Fibroblast of skin of back (primary cell): Measurements from ENCODE around the gene CAPN8. TPM values are rescaled to one million over a fixed set of nuclear protein-coding genes. Genes with fewer than 3 reads are reported as not detected.

Experiments used
- DNase-seq: peaks from one replicate; pipeline ENCODE4 v3.0.0-alpha.2; 2013
- polyA plus RNA-seq, 2 experiments: library from polyadenylated mRNA; unstranded; fragments of 120-200 nt; gene quantifications; one replicate each; pipeline ENCODE4 v1.2.1, GENCODE V29; 2013; ENCODE audit not compliant: insufficient read length in 2 of 2

CAPN8 gene
- polyA plus RNA-seq (2013, experiment 1 of 2; ENCODE audit: insufficient read length) = not detected
- polyA plus RNA-seq (2013, experiment 2 of 2; ENCODE audit: insufficient read length) = not detected

DNA sequence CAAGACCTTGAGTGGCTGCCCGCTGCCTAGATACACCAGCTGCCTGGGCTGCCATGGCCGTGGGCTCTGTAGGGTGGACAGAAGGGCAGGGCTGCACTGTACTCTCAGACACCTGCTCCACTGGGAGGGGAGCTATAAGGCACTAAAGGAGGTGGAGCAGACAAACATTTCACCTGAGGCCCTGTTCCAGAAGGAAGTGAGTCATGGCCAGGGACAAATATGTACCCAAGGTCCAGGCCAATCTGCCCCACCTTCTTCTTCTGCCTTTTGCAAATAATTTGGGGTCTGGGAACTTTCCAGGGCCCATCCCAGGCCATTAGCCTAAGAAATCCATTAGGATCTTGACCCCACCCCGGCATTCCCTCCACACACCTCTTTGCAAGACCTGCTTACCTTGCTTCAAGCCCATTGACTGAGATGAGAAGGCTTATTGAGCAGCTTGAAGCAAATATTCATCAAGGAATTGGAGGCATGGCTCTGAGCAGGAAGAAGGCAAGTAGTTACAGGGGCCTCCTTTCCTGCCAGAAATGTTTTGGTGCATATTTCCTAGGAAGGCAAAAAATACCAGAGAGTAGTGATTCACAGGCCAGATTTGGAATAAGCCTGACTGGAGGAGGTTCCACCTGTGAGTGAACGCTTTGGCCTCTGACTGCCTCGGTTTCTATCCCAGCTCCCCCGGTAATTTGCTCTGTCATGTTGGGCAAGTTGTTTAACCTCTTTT, at the start of gene CAPN8:
CAPN8 (minus strand) TSS at position 110 of the 721 bp plus-strand sequence; CDS start at position 55, 55 bp downstream.
- DNase-seq = no peak

DNA sequence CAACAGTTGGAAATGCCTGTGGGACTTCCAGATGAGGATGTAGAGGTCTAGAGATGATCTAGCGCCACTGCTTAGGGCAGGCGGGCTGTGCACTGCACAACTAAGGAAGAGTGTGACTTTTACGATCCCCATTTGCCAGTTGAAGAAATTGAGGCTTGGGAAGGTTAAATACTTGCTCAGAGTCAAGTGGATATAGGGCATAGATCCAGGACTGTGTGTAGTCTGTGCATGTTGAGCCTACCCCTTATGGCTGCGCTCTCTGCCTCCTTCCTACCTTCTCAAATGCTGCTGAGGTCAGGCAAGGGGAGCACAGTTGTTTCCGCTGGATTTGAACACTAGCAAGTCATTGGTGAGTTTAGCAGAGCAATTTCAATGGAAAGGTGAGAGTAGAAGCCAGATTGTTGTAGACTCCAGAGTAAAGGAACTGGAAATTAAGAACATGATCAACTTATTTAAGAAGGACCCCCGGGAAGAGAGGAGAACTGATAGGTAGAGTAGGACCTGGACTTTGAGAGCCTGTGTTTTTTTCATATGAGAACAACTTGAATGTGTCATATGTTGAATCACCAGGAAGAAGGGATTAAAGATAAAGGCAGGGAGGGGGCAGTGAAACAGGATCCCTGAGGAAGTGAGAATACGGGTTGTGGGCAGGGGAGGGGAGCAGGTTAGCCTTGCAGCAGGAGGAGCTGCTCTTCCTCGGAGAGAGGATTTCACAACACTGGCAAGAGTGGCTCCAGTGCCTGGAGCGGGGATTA, 49.5 kb upstream of the CAPN8 start:
- DNase-seq = peak; percentile 90

DNA sequence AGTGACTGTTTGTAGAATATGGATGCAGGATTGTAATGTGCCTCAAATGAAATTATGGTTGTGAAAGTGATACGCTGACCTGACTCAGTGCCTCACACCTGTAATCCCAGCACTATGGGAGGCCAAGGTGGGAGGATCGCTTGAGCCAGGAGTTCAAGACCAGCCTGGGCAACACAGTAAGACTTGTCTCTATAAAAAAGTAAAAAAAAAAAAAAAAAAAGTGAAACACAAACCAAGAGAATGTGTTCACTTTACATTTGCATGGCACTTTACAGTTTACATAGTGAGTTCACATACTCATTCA, 48.9 kb upstream of the CAPN8 start:
- DNase-seq = no peak

DNA sequence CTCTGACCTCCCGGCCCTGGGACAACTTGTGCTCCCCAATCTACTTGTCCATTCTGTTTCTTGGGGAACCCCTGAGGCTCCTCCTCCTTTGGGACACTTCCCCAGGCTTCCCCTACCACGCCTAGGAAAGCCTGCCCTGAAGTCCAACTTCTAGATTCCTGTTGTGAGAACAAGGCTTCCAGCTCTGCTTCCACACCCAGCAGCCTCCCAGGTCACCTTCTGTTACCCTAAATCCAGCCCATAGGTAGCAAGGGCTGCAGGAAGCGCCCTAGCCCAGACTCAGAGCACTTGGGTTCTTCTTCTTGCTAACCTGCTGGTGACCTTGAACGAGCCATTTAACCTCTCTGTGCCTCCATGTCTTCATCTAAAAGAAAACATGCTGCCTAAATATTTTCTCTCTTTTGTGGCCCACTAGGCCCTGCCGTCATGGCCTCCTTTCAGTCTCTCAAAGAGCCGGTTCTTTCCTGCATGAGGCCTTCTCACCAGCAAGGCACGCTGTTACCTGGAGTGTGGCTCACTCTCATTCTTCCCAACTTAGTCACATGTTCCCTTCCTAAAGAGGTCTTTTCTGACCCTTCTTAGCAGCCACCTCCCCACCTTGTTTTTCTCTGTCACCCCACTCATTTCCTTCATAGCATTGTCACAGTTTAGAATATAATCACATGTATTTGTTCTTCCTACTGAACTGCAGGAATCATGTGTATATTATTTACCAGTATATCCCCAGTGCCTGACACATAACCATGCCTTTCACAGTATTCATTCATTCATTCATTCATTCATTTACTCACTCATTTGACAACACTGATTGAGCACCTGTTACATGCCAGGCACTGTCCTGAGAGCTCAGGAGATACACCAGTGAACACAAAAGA, 48.3 kb upstream of the CAPN8 start:
- no peak for DNase-seq

DNA sequence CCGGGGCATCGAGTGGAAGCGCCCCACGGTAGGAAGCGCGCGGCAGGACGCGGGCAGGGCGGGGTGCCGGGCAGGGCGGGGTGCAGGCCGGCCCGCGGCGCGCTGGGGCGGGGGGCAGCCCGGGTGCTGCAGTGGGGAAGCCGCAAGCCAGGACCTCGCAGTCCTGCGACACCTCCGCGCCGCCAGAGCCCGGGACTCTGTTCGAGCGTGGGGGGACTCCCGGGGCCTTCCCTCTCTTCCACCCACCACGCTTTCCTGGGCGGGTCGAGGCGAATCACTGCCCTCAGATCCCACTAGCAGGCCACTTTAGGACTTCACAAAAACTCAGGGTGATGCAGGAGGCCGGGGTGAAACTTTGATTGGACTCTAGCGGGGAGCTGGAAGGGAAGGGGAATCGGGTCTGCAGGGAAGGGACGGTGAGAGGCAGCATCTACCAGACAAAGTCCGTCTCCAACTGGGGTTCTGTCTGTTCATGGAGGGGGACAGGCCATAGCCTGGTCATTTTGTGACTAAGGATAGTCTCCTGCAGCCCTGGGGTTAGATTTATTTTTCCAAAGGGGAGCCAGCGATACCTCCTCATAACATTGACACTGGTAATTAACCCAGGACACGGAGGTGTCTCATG, 47.5 kb upstream of the CAPN8 start:
- DNase-seq = no peak

DNA sequence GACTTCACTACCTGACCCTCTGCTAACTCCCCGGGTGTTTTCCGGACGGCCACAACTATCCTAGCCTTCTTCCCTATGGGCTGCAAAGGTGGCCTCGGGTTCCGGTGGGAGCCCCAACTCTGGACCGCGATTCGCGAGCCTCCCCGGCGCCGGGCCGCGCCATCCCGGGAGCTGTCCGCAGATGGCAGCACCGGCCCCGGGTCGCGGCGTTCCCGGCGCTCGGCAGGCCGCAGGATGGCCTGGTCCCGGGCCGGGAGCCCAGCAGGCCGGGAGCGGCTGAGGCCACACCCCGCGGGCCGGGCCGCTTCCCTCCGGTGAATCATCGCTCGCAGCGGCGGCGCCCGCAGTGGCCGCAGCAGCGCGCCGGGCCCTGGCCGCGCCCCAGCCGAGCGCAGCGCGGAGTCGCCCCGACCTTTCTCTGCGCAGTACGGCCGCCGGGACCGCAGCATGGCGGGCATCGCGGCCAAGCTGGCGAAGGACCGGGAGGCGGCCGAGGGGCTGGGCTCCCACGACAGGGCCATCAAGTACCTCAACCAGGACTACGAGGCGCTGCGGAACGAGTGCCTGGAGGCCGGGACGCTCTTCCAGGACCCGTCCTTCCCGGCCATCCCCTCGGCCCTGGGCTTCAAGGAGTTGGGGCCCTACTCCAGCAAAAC, 46.8 kb upstream of the CAPN8 start, which contains the start of gene CAPN2:
CAPN2 (plus strand) TSS at position 346 of the 656 bp plus-strand sequence; CDS start at position 448, 102 bp downstream.
- peak; percentile 89 for DNase-seq

DNA sequence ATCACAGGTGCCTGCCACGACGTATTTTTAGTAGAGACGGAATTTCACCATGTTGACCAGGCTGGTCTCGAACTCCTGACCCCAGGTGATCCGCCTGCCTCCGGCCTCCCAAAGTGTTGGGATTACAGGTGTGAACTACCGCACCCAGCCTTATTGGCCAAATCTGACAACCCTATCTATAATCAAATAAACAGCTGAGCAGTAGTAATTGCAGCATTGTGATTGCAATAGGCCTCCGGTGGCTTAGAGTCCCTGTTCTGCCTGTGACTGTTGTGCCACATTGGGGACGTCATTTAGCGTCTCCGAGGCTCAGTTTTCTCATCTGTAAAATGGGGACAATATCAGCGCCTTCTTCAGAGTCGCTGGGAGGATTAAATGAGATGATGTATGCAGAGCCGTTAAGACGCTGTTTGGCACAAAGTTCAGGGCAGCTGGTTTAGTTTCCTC, 46.3 kb upstream of the CAPN8 start:
- no peak for DNase-seq

DNA sequence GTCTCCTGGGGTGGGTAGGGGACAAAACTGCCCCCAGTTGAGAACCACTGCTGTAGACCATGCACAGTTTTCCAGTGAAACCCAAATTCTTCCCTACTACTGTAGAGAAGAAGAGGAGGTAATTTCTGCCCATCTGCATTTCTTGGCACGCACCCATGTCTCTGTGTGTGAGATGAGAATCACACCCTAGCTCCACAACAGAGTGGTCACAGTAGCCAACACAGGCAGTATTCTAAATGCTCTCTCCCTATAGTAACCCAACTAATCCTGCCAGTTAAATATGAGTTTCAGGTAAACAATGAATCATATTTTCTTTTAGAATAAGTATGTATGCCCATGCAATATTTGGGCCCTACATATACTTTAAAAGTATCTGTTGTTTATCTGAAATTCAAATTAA, 45.7 kb upstream of the CAPN8 start:
- DNase-seq = peak; percentile 65

DNA sequence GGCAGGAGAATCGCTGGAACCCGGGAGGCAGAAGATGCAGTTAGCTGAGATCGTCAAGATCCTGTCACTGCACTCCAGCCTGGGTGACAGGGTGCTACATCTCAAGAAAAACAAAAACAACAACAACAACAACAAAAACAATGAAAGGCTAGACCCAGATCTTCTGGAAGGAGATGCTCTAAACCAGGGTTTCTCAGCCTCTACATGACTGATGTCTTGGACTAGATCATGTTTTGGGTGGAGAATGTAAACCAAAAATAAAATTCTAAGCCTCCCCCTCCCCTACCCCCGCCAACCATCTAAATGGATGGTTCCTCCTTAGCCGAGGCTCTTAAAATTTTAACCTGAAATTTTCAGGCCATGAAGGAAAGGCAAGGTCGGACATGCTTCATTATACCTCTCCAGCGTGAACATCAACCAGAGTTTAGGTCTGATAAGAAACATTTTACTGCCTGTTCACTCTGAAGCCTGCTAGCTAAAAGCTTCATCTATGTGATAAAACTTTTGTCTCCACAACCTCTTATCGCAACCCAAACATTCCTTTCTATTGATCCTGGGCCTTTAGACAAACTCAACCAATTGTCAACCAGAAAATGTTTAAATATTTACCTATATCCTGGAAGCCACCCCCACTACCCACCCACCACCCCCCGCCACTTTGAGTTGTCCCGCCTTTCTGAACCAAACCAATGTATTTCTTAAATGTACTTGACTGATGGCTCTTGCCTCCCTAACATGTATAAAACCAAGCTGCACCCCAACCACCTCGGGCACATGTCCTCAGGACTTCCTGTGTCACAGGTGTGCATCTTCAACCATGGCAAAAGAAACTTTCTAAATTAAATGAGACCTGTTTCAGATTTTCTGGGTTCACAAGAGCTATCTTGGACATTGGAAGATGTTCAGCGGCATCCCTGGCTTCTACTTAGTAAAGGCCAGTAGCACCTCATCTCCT, 45.0 kb upstream of the CAPN8 start:
- no peak for DNase-seq

DNA sequence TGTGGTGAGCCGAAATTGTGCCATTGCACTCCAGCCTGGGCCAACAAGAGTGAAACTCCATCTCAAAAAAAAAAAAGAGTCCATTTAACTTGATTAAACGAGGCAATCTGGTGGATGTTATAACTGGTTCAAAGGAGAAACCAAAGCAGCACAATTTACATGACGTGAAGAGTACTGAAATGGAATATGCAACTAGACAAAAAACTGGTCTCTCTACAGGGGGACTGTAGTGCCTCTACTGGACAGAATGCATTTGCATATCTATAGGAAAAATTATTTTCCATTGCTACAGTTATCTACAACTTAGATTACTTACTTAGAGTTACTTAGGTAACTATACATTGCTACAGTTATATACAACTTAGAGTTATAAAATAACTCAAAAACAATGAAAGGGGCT, 44.1 kb upstream of the CAPN8 start:
- DNase-seq = no peak

DNA sequence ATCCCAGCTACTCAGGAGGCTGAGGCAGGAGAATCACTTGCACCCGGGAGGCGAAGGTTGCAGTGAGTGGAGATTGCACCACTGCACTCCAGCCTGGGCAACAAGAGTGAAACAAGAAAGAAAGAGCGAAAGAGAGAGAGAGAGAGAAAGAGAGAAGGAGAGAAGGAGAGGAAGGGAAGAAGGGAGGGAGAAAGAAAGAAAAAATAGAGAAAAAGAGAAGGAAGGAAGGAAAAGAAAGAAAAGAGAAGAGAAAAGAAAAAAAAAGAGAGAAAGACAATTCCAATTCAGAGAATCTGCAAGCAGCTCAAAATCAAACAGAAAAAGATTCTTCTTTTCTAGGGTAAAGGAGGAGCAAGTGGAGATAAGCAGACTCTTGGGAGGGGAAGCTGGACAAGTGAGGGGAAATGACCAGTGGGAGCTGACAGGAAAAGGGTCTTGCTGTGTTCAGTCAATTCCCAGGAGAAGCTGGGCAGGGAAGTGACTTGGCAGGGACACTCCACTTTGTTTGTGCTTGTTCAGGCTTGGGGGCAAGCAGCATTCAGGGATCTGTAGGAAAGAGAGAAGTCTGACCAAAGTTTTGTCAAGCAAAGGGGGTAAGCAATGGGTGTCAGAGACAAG, 43.3 kb upstream of the CAPN8 start:
- DNase-seq = no peak

DNA sequence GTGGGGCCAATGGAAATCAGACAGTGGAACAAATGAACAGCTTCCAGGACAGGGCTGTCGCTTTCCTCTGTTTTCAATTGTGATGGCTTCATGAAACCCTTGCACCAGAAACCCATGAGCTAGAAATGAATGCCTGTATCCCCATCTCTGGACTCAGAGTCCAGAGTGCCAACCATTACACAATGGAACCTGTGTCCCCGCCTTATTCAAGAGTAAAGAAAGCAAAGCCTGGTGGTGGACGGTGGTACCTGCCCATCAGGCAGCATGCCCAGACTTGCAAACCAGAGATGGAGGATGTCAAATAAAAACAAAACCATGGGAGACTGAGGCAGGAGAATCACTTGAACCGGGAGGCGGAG, 42.5 kb upstream of the CAPN8 start:
- no peak for DNase-seq

DNA sequence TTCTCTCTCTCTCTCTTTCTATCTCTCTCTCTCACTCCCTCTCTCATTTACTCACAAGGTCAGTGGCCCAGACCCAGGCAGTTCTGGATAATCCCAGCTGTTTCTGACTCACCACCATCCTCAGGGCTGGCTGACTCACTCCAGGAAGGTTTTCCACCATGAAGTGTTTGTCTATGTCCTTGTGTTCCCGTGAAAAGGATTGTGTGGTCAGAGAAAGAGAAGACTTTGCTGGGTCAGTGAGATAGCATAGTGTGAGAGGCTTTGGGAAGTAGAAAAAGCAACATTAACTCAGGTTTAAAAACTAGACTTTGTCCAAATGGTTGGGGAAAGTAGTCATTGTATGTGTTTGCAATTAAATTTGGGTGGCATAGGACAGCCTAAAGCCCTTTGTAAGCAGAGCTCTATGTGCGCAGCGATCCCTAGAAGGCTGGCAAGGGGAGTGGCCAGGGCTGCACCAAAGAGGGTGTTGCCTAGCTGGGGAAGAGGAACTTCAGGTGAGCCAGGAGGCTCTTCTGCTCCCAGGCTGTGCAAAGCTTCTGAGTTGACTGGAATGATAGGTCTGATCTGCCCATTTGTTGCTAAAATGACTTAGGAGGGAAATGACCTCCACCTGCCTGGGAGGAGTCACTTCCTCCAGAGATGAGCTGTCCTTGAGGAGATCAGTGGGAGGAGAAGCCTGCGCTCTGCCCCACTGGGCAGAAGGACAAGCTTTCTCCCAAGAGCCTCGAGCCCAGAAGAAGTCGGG, 41.9 kb upstream of the CAPN8 start:
- DNase-seq = peak; percentile 99

DNA sequence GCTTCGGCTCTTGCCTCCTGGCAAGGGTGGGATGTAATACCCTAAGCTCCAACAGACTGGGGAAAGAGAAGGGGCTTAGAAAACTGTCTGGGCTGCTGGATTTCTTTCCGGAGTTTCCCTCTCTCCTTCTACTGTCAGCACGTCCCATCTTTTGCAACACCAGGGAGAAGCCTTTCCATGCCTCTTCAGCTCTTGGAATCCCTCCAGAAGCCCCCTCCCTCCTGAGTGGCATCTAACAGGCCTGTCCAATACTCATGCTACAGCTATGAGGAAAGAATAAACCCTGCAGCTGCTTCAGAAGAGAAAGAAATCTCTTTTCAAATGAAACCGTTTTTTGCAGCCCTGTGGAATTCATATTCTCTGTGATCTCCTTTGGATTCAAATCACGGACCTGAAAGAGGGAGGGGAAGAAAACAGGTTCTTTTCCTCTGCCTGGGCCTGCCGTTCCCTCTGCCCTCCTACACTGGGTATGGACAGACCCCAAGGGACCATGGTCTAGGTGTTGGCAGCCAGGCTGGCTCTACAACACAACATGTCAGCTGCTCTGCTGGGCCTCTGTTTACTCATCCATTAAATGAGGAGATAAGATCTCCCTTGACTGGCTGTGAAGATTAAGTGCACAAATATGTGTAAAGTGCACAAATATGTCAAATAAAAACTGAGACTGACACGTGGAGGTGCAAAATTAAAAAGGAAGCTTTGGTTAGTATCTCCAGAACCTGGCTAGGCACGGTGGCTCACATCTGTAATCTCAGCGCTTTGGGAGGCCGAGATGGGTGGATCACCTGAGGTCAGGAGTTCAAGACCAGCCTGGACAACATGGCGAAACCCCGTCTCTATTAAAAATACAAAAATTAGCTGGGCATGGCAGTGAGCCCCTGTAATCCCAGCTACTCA, 40.8 kb upstream of the CAPN8 start:
- peak; percentile 95 for DNase-seq

DNA sequence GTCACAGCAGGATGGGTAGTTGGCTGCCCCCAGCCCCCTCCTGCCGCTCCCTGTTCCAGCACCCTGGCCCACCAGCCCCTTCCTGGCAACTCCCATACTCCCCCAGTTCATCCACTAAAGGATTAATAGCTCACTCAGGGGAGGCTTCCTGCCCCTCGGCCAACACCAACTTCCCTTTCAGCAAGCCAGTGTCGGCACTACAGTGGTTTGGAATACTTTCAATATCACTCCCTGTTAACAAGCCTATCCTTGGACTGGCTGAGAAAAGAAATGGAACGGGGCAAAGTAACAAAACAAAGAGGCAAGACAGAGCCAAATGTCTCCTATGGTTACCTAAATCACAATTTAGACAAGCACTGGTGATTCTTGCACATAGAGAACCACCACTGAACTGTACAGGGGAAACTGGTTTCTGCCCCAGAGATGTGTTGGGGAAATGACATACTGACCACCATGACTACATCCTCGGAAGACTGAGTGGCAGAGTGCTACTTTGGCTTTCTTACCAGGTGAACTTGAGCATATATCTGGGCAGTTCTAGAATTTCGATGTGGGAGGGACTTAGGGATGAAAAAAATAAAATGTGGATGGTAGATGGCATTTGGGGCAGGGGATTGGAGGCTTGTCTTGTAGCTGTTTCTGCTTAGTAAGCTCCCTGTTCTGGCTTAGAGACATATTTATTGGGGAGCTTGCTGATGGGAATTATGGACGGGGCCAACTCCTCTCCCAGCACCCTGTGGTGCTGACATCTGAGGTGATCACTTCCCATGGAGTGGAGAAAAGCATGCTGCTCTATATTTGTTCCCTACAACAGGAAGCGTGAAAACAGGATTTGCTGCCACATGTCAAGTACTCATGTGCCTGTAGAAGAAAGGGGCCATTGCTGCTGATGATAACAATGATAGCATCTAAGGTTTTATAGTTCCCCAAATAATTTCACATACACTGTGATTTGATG, 39.7 kb upstream of the CAPN8 start:
- DNase-seq = peak; percentile 58

DNA sequence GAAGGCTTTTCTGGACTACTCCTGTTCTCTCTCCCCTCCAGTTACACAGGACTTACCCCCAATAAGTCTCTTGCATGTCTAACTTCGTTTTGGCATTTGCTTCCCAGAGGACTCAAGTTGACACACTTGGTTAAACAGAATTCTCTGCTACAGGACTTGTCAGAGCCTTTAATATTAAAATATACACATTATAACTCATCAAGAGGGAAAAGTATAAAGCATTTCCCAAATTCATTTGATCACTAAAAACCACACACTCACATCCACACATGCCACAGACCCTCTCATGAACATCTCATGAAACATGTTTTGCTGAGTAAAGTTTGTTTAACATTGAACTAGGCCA, 38.1 kb upstream of the CAPN8 start:
- DNase-seq = no peak
